Activated CD8-positive, alpha-beta memory T cell treated with anti-CD3 and anti-CD28 coated beads, Interleukin-2, amount 50 U/mL, for 24 hours (primary cell): Measurements from ENCODE around the gene TIMM10.

Experiments
- DNase-seq: peaks from one replicate; pipeline ENCODE4 v3.0.0-alpha.2; 2020; ENCODE audit errors: extremely low read depth

Gene TIMM10

GRCh38 chr11:57504511-57504910 is 26.0 kb downstream of the TIMM10 start:
- no peak for DNase-seq

GRCh38 chr11:57502870-57503269 is 27.7 kb downstream of the TIMM10 start:
- DNase-seq, result no peak

DNA sequence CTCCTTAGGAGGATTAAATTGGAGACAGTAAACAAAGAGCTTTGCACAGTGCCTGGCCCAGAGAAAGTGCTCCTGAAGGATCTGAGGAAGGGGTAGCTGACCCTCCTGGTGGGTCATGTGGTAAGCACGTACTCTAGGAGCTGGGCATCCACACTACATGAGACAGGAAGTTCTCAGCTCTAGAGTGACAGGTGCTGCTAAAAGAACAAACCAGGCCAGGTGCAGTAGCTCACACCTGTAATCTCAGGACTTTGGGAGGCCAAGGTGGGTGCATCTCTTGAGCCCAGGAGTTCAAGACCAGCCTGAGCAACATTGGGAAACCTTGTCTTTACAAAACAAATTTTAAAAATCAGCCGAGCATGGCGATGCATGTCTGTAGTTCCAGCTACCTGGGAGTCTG is 28.2 kb downstream of the TIMM10 start:
- DNase-seq, result no peak

- DNase-seq, result no peak
Measured at GRCh38 chr11:57501953-57502352, 28.6 kb downstream of the TIMM10 start.

GRCh38 chr11:57500926-57501325 is 29.6 kb downstream of the TIMM10 start:
- DNase-seq, result no peak

DNA sequence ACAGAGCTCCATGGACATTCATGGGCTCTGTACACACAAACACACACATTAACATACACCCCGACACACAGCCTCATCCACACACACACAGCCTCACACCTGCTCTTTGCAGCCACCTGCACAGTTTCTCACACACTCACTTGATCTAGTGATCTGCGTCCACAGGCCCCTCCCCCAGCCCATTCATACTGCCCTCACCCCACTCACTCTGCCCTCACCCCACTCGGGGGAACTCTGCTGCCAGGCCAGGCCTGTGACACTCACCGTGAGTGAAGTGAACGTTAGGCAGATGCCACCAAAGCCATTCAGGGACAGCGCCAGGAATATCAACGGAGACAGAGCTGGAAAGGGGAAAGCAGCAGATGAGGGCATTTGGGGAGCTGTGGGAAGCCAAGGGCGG is 30.0 kb downstream of the TIMM10 start:
- DNase-seq, result no peak

- no peak for DNase-seq
Measured at GRCh38 chr11:57499983-57500461, 30.5 kb downstream of the TIMM10 start.

DNA sequence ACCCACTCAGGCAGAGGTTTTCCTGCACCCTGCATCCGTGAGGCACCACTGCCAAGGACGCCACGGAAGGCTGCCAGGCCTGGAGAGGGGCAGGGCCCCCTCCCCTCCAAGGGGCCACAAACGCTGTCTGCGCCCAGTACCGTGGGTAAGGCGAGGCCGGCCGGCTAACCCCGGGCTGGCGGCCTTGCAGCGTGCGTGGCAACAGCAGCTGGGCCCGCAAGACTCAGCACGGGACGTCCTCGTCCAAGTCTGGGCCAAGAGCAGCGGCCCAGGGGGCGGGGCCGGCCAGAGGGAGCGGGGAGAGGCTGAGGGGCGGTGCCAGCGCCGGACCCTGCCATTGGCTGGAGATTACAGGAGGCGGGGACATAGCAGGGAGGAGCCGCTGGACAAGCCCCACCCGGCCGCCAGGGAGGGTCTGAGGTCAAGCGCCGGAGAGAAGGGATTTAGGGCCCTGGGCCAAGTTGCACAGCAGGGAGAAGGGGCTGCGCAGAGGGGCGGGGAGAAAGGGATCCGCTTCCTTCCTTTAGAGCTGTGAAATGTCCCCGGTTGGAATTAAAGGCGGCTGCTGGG is 31.1 kb downstream of the TIMM10 start:
- DNase-seq, result no peak

DNA sequence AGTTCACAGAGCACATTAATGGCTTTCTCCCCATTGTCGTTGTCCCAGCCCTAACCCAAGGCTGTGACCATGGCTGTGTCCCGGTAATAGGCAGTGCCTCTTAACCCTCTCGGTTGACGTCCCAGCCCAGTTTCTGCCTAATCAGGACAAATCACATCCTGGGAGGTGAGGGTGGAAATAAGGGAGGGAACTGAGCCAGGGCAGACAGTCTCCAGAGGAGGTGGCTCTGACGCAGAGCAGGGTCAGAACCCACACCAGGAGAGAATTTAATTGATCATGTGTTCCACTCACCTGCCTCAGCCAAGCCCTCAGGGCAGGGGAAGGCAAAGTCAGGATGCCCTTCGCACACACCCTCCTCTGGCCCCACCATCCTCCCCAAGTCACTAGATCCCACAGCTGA is 32.0 kb downstream of the TIMM10 start:
- DNase-seq, result no peak

- DNase-seq, result no peak
Measured at GRCh38 chr11:57497303-57498247, 33.0 kb downstream of the TIMM10 start.

DNA sequence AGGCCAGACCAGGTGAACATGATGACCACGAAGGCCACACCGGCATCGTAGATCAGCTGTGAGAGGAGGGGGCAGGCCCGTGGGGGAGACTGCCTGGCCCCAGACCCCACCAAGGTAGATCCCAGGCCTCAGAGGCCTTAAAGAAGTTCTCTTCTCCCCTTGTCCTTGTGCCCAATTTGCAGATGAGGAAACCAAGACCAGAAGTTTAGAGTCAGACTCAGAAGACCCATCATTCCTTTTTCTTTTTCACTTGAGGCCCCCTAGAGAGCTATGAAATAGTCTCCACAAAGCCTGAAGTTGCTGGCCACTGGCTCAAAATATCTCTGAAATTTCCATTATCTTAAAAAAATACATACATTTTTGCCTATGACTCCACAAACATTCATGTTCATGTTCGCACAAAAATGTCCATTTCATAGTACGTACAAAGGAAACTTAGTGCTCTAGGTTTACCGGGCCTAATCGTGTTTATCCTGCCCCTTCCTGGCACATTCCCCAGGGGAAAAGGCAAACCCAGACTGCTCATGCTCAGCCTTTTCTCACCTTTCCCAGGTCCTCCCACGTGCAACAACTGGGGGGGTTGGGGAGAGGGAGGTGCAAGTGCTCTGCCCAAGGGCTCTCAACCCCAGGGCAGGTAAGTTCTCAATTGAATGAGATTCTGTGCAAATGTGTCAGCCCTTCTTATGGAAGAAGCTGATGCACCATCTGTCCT is 34.3 kb downstream of the TIMM10 start:
- no peak for DNase-seq

- DNase-seq, result peak; percentile 56
Measured at GRCh38 chr11:57493507-57494503, 36.7 kb downstream of the TIMM10 start.

GRCh38 chr11:57491371-57492061 is 39.0 kb downstream of the TIMM10 start:
- no peak for DNase-seq

DNA sequence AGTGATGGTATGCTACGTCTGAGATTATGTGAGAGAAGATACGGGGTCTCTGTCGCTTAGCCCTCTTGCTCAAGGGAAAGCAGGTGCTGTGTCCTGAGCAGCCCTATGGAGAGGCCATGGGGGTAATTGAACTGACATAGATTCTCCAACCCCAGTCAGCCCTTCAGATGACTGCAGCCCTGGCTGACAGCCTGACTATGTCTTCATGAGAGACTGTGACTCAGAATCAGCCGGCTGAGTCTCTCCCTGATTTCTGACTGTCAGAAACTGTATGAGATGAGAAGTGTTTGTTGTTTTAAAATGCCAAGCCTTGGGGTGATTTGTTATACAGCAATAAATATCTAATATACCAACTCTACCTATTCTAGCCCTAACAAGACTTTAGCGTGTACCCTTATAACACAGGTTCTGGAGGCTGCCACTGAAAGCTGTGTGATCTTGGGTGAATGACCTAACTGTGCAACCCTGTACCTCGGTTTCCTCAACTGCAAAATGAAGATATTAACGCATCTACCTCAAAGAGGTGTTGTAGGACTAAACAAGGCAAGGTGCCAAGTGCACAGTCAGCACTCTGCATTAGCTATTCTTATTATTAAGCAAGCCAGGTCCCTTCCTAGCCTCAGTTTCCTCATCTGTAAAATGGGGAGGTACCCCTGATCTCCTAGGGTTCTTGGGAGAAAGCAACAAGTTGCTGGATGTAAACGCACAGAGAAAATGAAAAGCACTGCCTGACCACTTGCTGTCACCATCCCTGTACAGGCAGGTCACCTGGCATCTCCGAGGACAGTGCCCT is 39.9 kb downstream of the TIMM10 start:
- DNase-seq, result no peak

DNA sequence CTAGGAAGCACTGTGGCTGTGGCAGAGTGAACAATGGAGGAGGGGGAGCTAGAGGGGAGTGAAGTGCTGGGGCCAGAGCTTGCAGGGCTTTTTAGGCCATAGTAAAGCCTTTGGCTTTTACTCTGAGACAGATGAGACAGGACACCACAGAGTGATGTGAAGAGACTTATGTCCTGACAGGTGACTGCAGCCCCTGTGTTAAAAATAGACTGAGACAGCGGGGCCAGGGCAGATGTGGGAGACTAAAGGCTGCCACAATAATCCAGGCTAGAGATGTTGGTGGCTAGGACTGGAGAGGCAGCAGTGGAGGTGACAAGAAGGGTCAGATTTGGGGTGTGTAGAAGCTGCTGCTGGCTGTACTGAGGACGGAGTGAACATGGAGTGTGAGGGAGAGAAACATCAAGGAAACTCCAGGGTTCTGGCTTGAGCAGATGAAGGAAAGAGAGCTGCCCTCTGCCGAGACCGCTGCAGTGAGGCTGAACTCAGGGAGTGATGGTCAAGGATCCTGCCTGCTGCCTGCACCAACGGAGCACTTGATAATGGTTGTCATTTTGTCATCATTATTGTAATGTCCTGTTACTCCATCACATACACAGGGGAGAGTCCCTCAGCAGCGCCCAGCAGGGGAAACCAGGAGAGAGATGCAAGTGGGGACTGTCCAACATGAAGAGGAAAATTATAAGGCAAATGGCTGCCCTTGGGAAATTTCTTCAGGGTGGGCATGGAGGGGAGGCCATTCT is 42.5 kb downstream of the TIMM10 start:
- no peak for DNase-seq

- no peak for DNase-seq
Measured at GRCh38 chr11:57487021-57487778, 43.4 kb downstream of the TIMM10 start.

- no peak for DNase-seq
Measured at GRCh38 chr11:57485217-57485990, 45.1 kb downstream of the TIMM10 start.
